Mesenteric fat pad (tissue), 1 donor: ENCODE results near the gene SLC35B2. TPM values are rescaled to one million over a fixed set of nuclear protein-coding genes. Genes with fewer than 3 reads are reported as not detected.
"Not testable (repeated sequence)": the region's sequence is repeated elsewhere in the genome, so short reads cannot be mapped to it uniquely, and the experiment has no call there.

ENCODE experiments used
- DNase-seq: peaks from one replicate; pipeline ENCODE4 v3.0.0-alpha.2; 2020; ENCODE audit warnings: low spot score
- total RNA-seq: library from RNA; stranded (reverse); fragmentation: NEBNext Ultra II Directional; extraction: Animal tissue kit (Norgen Biotek cat#: 25700); gene quantifications from one replicate; pipeline ENCODE4 v1.2.1, GENCODE V29; 2021
- donor health status: DM: yes; HTN: yes; CAD: no.

SLC35B2 gene
- total RNA-seq, 1 donor from 2014 or later = 27.4 TPM

DNA sequence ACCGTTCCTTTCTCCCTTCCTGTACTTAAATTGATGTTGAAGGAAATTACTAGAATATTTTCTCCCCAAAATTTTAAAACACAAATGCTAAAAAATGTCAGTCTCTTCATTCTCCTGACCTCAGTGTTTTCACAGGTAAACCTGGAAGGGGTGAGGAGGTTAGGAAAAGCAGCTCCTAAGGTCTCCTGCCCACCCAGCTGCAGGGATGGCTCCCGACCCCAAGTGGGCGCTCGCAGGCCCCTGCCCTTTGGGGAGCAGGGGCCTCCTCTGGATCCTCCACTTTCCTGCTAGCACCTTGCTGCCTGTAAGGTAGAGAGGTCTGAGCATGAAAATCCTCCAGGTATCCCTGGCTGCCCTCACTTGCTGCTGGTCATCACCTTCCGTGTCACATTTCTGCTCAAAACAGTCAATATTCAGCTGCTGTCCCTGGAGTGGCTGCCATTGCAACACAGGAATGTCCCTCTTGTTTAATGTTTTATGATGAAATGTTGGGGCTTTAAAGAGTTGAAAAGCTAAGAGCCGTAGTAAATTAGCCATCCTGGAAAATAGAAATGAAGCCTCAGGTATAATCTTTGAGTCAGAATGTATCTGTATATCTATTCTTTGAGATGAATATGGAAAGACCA, 21.3 kb downstream of the SLC35B2 start:
- DNase-seq = no peak

DNA sequence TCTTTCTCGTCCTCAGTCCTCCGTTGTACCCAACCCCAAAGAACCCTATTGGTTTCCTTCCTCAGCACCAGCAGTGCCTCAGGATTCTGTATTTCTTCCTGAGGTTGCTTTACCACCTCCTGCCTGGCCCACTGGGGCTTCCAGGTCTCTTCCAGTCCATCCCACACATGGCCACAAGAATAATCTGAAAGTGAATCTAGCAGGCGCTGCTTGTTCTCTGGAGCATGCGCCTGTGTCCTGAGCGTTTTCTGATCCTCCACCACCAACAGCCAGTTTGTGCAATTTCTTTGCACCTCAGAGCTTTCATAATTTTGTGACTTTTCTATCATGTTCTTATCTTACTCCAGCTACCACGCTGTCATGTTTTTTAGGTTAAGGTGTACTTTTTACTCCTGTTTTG, 22.1 kb downstream of the SLC35B2 start:
- no peak for DNase-seq

DNA sequence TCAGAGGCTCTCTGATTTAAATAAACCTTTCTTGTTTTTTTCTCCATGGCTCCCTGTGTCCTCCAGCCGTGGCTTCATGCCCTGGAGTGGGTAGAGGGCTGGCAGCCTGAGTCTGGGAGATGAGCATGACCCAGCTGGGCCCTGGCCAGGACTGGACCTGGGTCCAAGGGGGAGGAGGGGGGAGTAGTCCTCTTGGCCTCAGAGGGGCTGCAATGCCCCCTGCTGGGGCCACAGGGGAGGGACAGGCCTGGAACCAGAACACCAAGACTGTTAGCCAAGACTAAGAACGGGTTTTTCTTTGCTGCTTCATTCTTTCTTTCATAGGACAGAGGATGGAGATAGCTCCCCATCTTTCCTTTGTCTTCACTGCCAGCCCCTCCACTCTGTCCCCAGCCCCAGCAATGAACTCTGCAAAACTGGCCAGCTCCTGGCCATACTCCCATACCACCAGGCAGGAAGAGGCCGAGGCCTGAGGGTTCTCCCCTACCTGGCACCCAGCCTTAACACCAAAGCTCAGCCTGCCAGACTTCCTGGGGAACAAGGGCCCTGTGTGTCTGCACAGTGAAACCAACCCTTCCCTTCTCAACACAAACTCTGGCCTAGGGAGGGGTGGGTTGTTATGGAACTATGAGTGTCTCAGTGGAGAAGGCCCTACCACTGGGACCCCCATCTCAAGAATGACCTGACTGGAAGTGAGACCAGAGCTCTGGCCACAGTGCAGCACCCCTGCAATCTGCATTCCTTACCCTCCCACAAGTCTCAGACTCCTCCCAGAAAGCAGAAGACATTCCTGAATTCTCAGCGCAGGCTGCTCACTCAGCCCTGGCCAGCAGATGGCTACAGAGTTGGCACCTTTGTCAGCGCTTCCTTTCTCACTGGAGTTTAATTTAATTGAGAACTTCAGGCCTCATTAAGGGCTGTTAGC, 23.0 kb downstream of the SLC35B2 start:
- no peak for DNase-seq

- no peak for DNase-seq
Observed at GRCh38 chr6:44233567-44234100, 23.7 kb downstream of the SLC35B2 start.

DNA sequence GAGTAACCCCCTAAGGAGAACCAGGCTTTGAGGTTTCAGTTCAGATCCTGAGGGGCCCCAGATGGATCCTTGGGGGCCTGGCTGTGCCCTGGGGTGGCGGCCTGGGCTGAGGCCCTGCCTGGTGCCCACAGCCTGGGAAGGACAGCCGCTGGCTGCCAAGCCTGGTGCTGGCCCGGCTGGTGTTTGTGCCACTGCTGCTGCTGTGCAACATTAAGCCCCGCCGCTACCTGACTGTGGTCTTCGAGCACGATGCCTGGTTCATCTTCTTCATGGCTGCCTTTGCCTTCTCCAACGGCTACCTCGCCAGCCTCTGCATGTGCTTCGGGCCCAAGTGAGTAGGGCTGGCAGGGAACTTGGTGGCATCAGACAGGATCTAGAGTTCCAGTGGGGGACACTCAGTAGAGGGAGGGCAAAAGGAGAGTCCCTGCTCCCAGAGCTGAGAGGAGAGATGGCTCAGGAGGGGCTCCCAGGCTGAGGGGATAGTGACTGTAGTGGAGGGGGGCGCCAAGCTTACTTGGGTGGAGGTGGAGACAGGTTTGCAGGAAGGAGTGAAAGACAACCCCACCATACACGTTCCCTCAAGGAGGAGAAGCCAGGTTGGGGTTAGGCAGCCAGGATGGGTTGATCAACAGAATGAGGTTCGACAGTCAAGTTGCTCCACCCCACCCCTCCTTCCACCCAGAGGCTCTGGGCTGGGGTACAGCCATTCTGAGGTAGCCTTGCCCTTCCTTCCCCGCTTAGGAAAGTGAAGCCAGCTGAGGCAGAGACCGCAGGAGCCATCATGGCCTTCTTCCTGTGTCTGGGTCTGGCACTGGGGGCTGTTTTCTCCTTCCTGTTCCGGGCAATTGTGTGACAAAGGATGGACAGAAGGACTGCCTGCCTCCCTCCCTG, 24.4 kb downstream of the SLC35B2 start:
- DNase-seq = no peak

- DNase-seq = not testable (repeated sequence)
Observed at GRCh38 chr6:44231426-44231825, 25.9 kb downstream of the SLC35B2 start.

DNA sequence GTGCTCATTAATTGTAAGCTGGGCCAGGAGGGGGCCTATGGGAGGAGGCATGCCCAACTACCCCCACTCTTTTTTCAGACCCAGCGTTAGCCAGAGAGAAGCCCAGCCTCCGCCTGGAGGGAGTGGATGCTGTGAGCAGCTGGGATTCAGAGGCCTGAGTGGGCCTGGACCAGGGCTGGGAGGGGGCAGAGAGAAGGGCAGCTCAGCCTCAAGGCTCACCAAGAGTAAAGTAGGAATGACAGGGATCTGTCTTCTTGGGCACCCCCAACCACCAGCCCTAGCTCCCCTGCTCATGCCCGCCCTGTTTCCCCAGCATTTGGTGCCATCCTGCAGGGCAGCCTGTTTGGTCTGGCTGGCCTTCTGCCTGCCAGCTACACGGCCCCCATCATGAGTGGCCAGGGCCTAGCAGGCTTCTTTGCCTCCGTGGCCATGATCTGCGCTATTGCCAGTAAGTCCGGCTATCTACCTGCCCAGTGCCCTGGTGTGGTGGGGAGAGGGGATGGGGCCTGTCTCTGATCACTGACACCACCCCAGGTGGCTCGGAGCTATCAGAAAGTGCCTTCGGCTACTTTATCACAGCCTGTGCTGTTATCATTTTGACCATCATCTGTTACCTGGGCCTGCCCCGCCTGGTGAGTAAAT, 27.2 kb downstream of the SLC35B2 start:
- no peak for DNase-seq

DNA sequence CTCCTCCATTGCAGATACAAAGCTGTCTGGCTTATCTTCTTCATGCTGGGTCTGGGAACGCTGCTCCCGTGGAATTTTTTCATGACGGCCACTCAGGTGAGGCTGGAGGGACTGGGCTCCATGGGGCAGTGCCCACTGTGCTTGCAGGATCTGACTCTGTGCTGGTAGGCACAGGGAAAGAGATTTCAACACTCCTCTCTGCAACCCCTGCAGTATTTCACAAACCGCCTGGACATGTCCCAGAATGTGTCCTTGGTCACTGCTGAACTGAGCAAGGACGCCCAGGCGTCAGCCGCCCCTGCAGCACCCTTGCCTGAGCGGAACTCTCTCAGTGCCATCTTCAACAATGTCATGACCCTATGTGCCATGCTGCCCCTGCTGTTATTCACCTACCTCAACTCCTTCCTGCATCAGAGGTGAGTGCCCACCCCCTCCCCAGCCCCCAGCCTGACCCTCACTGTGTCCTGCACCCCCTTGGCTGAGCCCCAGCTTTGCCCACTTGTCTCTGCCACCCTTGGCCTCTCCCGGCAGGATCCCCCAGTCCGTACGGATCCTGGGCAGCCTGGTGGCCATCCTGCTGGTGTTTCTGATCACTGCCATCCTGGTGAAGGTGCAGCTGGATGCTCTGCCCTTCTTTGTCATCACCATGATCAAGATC, 27.8 kb downstream of the SLC35B2 start:
- no peak for DNase-seq

GRCh38 chr6:44228836-44229235, 28.5 kb downstream of the SLC35B2 start:
- no peak for DNase-seq

DNA sequence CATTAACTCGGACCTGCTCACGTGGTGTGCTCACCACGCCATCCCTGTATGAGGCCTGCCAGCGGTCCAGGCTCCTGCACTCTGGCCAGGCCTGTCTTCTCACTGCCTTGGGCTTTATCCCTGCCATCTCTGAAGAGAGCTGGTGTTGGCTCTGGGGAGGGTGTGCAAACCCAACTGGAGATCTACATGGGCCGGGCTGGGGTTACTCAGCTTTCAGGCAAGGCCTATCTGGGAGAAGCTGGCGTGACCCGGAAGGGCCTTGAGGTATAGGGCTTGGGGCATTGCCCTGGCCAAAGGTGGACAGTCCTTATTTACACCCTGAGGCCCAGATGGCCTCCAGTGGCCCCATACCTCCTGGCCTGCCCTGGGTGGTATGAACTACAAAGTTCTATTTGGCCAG, 28.9 kb downstream of the SLC35B2 start:
- no peak for DNase-seq

DNA sequence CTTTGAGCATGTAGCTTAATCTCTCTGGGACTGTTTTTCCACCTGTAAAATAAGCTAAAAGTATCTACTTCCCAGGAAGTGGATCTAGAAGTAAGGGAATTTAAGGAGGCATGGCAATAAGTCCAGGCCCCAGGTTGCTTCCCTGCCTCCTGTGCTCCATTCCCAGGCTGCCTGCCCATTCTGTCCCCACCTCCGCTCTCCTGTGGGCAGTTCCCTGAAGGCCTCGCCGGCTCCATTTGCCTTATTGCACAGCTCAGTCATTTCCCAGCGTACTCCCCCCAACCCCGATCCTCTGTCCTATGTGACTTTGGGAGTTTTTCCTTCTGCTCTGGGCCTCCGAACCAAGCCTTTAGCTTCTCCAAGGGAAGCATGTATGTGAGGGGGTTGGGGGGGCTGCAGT, 29.3 kb downstream of the SLC35B2 start:
- DNase-seq = no peak

DNA sequence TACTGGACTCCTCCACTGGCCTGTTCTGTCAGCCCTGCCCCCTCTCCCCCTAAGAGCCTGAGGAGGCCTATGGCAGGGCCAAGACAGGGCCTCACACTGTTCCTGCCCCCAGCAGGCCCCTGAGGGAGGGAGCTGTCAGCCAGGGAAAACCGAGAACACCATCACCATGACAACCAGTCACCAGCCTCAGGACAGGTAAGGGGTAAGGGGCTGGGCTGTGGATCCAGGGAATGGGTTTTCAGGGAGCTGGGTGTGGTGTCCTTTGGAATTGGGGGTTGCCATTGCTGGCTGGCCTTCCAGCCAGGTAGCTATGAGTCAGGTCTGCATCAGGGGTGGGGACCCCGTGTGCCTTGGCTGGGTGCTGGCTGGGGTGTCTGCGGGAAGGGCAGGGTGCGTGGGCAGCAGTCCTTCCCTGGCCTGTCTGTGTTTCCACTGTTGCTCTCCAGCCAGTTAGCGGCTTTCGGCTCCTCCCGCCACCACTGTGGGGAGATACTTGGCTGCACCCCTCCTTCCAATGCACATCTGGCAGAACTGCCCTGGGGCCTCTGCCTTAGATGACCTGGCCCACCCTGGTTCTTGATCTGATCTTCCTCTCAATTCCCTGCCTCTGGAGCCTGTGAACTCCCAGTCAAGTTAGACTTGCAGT, 30.1 kb downstream of the SLC35B2 start:
- no peak for DNase-seq

GRCh38 chr6:44226368-44227147, 30.8 kb downstream of the SLC35B2 start:
- no peak for DNase-seq

- no peak for DNase-seq
Observed at GRCh38 chr6:44225579-44226325, 31.6 kb downstream of the SLC35B2 start.

GRCh38 chr6:44224965-44225305, 32.4 kb downstream of the SLC35B2 start:
- DNase-seq = no peak

GRCh38 chr6:44224029-44224964, 33.0 kb downstream of the SLC35B2 start:
- DNase-seq = no peak

DNA sequence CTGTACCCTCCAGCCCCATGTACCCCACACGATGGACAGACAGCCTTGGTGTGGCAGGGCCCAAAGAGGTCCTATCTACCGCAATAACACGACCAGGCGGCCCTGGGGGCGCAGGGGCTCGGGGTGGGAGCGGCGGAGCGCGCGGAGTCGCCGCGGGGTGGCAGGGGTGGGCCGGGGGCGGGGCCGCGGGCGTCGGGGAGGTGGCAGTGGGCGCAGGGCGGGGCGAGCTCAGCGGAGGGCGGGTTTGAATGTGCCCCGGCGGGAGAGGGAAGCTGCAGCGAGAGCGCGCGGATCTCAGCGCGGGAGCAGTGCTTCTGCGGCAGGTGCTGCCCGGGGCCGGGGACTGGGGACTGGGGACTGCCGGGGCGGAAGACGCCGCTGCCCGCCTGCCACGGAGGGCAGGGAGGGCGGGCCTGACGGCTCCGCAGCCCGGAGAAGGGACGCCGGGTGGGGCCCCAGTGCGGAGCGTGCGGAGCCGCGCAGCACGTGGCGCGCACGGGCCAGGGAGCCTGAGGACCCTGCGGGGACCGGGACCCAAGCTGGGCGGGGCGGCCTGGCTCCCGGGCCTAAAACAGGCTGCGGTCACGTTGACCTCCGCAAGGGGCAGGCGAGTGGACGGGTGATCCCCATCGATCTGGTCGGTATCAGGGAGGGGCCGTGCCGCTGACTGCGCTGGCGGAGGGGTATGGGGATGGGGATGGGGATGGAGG, 33.9 kb downstream of the SLC35B2 start, which contains the start of gene SLC29A1:
SLC29A1 (plus strand) TSS at position 277 of the 710 bp plus-strand sequence. CDS start 3,719 bp downstream, outside the sequence.
- DNase-seq = peak; percentile 93
